Neural cell (in vitro differentiated cells): ENCODE data around the gene CCDC88C. TPM values are rescaled to one million over a fixed set of nuclear protein-coding genes. Genes with fewer than 3 reads are reported as not detected.

Experiments used
- H2AFZ ChIP-seq: fragments of 200-600, 300-800 bp; sonication (generic), shearing (Covaris generic); 2 replicates; pipeline ENCODE4 v1.6.0; 2014; ENCODE audit warnings: low read depth, mild to moderate bottlenecking, antibody characterized with exemption, low read length, moderate library complexity
- H3F3A ChIP-seq: fragments of 200-600 bp; shearing (Covaris generic); 2 replicates; pipeline ENCODE4 v1.6.1; 2016; ENCODE audit warnings: mild to moderate bottlenecking, moderate library complexity, mixed read lengths, antibody characterized with exemption, low read length; ENCODE audit not compliant: insufficient read depth, poor library complexity, severe bottlenecking
- H3K27ac ChIP-seq: fragments of 200-600, 300-800 bp; sonication (generic), shearing (Covaris generic); 2 replicates; pipeline ENCODE4 v1.5.1; 2014; ENCODE audit warnings: mild to moderate bottlenecking, low read length, moderate library complexity
- H3K27me3 ChIP-seq: fragments of 300-800, 200-600 bp; sonication (generic), shearing (Covaris generic); 2 replicates; pipeline ENCODE4 v1.6.0; 2014; ENCODE audit warnings: mild to moderate bottlenecking, low read depth, low read length, moderate library complexity; ENCODE audit not compliant: insufficient read depth
- H3K36me3 ChIP-seq: fragments of 300-800, 200-600 bp; sonication (generic), shearing (Covaris generic); 2 replicates; pipeline ENCODE4 v1.5.1; 2014; ENCODE audit warnings: mild to moderate bottlenecking, antibody characterized with exemption, low read length, moderate library complexity; ENCODE audit not compliant: insufficient read depth
- H3K4me2 ChIP-seq: fragments of 300-800, 200-600 bp; sonication (generic), shearing (Covaris generic); 2 replicates; pipeline ENCODE4 v1.6.0; 2014; ENCODE audit warnings: mild to moderate bottlenecking, low read length
- H3K4me3 ChIP-seq: fragments of 300-800, 200-600 bp; sonication (generic), shearing (Covaris generic); 2 replicates; pipeline ENCODE4 v1.5.1; 2014; ENCODE audit warnings: mild to moderate bottlenecking, low read length, moderate library complexity
- H3K79me2 ChIP-seq: fragments of 200-600 bp; shearing (Covaris generic); replicated peaks from 2 replicates; pipeline ENCODE4 v1.6.0; 2014; ENCODE audit warnings: mild to moderate bottlenecking, low read length, moderate library complexity; ENCODE audit not compliant: insufficient read depth
- H3K9ac ChIP-seq: fragments of 300-800, 200-600 bp; sonication (generic), shearing (Covaris generic); 2 replicates; pipeline ENCODE4 v1.6.1; 2016; ENCODE audit warnings: mild to moderate bottlenecking, low read length, mixed read lengths
- H3K9me2 ChIP-seq: fragments of 200-600 bp; shearing (Covaris generic); 2 replicates; pipeline ENCODE4 v1.6.1; 2016; ENCODE audit warnings: mild to moderate bottlenecking, low read length, mixed read lengths; ENCODE audit not compliant: insufficient read depth
- H3K9me3 ChIP-seq: fragments of 200-600, 300-800 bp; sonication (generic), shearing (Covaris generic); 2 replicates; pipeline ENCODE4 v1.6.1; 2016; ENCODE audit warnings: mild to moderate bottlenecking, mixed run types, low read length, moderate library complexity, mixed read lengths
- H4K20me1 ChIP-seq: fragments of 200-600 bp; shearing (Covaris generic); 2 replicates; pipeline ENCODE4 v1.6.1; 2016; ENCODE audit warnings: mild to moderate bottlenecking, mixed run types; ENCODE audit not compliant: insufficient read depth
- CTCF ChIP-seq: fragments of 450-650 bp; IDR thresholded peaks from 2 replicates; pipeline ENCODE4 v1.5.1; 2014; ENCODE audit warnings: antibody characterized with exemption, mild to moderate bottlenecking, moderate library complexity; ENCODE audit not compliant: poor library complexity, severe bottlenecking
- EP300 ChIP-seq: fragments of 450-650 bp; conservative IDR thresholded peaks from 2 replicates; pipeline ENCODE4 v1.6.1; 2014; ENCODE audit warnings: antibody characterized with exemption, mild to moderate bottlenecking, moderate library complexity; ENCODE audit not compliant: poor library complexity, severe bottlenecking
- EZH2 ChIP-seq: fragments of 200-600, 300-800 bp; shearing (Covaris generic), sonication (generic); IDR thresholded peaks from 2 replicates; pipeline ENCODE4 v1.6.1; 2014; ENCODE audit warnings: antibody characterized with exemption, low read length, borderline replicate concordance, mild to moderate bottlenecking; ENCODE audit not compliant: insufficient read depth, poor library complexity, severe bottlenecking
- MXI1 ChIP-seq: fragments of 450-650 bp; conservative IDR thresholded peaks from 2 replicates; pipeline ENCODE4 v1.6.1; 2014; ENCODE audit warnings: antibody characterized with exemption, mild to moderate bottlenecking; ENCODE audit not compliant: poor library complexity, severe bottlenecking
- POLR2AphosphoS5 ChIP-seq: IDR thresholded peaks from 2 replicates; pipeline ENCODE4 v1.6.1; 2012
- RAD21 ChIP-seq: fragments of 450-650 bp; conservative IDR thresholded peaks from 2 replicates; pipeline ENCODE4 v1.6.1; 2014; ENCODE audit warnings: antibody characterized with exemption, mild to moderate bottlenecking, moderate library complexity
- REST ChIP-seq: IDR thresholded peaks from 2 replicates; pipeline ENCODE4 v1.6.1; 2012; ENCODE audit warnings: borderline replicate concordance
- SMC3 ChIP-seq: fragments of 450-650 bp; conservative IDR thresholded peaks from 2 replicates; pipeline ENCODE4 v1.6.1; 2014; ENCODE audit warnings: antibody characterized with exemption, mild to moderate bottlenecking, moderate library complexity; ENCODE audit not compliant: poor library complexity
- TAF1 ChIP-seq: IDR thresholded peaks from 2 replicates; pipeline ENCODE4 v1.6.1; 2012; ENCODE audit warnings: low read depth
- polyA plus RNA-seq: library from polyadenylated mRNA; depleted of rRNA; stranded (reverse); fragments of >200 nt; gene quantifications from 2 replicates; pipeline ENCODE4 v1.2.3, GENCODE V29; 2014

The CCDC88C gene
- polyA plus RNA-seq, 1 donor from 2014 or later = 20.1 TPM

GRCh38 chr14:91380123-91380522 is 37.5 kb downstream of the CCDC88C start:
- Histone ChIP-seq H4K20me1 (no peaks in the 10 kb centered on the region), H3K4me2 (no peak overlapping the region), H3F3A (no peaks in the 10 kb centered on the region), H2AFZ (no peak overlapping the region), H3K27me3 (no peaks in the 10 kb centered on the region), H3K9me3 (no peaks in the 10 kb centered on the region), H3K79me2 (peaks cover 50% of the 10 kb centered on the region), H3K4me3 (no peak overlapping the region), H3K36me3 (no peaks in the 10 kb centered on the region), H3K9me2 (no peaks in the 10 kb centered on the region), H3K27ac (no peak overlapping the region), H3K9ac (no peak overlapping the region)
- TF ChIP-seq SMC3 (no peak), MXI1 (no peak), REST (no peak)

- no peaks in the 10 kb centered on the region for H3K9me3 ChIP-seq
- no peaks in the 10 kb centered on the region for H4K20me1 ChIP-seq
- no peak overlapping the region for H3K4me2 ChIP-seq
- TF ChIP-seq EZH2 (no peak), RAD21 (no peak), SMC3 (no peak), TAF1 (no peak), MXI1 (no peak), EP300 (no peak), REST (no peak), POLR2AphosphoS5 (no peak), CTCF (no peak)
- H2AFZ ChIP-seq = no peak overlapping the region
- peaks cover 45% of the 10 kb centered on the region for H3K79me2 ChIP-seq
- no peaks in the 10 kb centered on the region for H3K27me3 ChIP-seq
- no peaks in the 10 kb centered on the region for H3F3A ChIP-seq
- no peak overlapping the region for H3K27ac ChIP-seq
- no peak overlapping the region for H3K4me3 ChIP-seq
- no peaks in the 10 kb centered on the region for H3K36me3 ChIP-seq
- no peaks in the 10 kb centered on the region for H3K9me2 ChIP-seq
- H3K9ac ChIP-seq = no peak overlapping the region
Measured at GRCh38 chr14:91379579-91379932, 38.1 kb downstream of the CCDC88C start.
